Activated T-cell treated with anti-CD3 and anti-CD28 coated beads, Interleukin-2, amount 50 U/mL, for 24 hours (primary cell): Measurements from ENCODE around the gene ACMSD.
"Not testable (repeated sequence)": the region's sequence is repeated elsewhere in the genome, so short reads cannot be mapped to it uniquely, and the experiment has no call there.

Experiments
- DNase-seq: peaks from one replicate; pipeline ENCODE4 v3.0.0-alpha.2; 2020
- H3K27ac Mint-ChIP-seq: 2 replicates; pipeline ENCODE4 v1.8.0; 2020; ENCODE audit warnings: mild to moderate bottlenecking, mixed read lengths
- H3K27me3 Mint-ChIP-seq: 2 replicates; pipeline ENCODE4 v1.8.0; 2020; ENCODE audit warnings: mixed read lengths
- H3K36me3 Mint-ChIP-seq: 2 replicates; pipeline ENCODE4 v1.8.0; 2020; ENCODE audit warnings: low read depth, mixed read lengths
- H3K4me1 Mint-ChIP-seq: 2 replicates; pipeline ENCODE4 v1.8.0; 2020; ENCODE audit warnings: low read depth, mixed read lengths
- H3K4me3 Mint-ChIP-seq: 2 replicates; pipeline ENCODE4 v1.8.0; 2020; ENCODE audit warnings: mild to moderate bottlenecking, moderate library complexity, mixed read lengths
- H3K9me3 Mint-ChIP-seq: 2 replicates; pipeline ENCODE4 v1.8.0; 2020; ENCODE audit warnings: mixed read lengths

ACMSD gene

GRCh38 chr2:134838143-134838620, at the start of gene ACMSD:
ACMSD (plus strand) TSS chr2:134838616; CDS start chr2:134838683, 67 bp downstream.
- H3K4me1 Mint-ChIP-seq = no peaks in the 10 kb centered on the region
- no peak for DNase-seq
- H3K27ac Mint-ChIP-seq = no peak within 1 kb of the TSS
- peaks cover 8% of the 10 kb centered on the region for H3K9me3 Mint-ChIP-seq
- H3K4me3 Mint-ChIP-seq = no peak within 1 kb of the TSS
- H3K36me3 Mint-ChIP-seq = no peaks in the 10 kb centered on the region
- H3K27me3 Mint-ChIP-seq = peaks cover 22% of the 10 kb centered on the region

GRCh38 chr2:134790487-134790886, 47.9 kb upstream of the ACMSD start:
- Mint-ChIP-seq H3K9me3 (no peaks in the 10 kb centered on the region), H3K36me3 (no peaks in the 10 kb centered on the region), H3K4me1 (no peaks in the 10 kb centered on the region), H3K4me3 (no peak overlapping the region), H3K27ac (no peak overlapping the region), H3K27me3 (peaks cover 12% of the 10 kb centered on the region)
- no peak for DNase-seq

GRCh38 chr2:134791616-134792015, 46.8 kb upstream of the ACMSD start:
- H3K4me3 Mint-ChIP-seq = no peak overlapping the region
- peaks cover 12% of the 10 kb centered on the region for H3K27me3 Mint-ChIP-seq
- DNase-seq = no peak
- H3K27ac Mint-ChIP-seq = no peak overlapping the region
- no peaks in the 10 kb centered on the region for H3K4me1 Mint-ChIP-seq
- no peaks in the 10 kb centered on the region for H3K9me3 Mint-ChIP-seq
- H3K36me3 Mint-ChIP-seq = no peaks in the 10 kb centered on the region

GRCh38 chr2:134792186-134792585, 46.2 kb upstream of the ACMSD start:
- no peak for DNase-seq
- H3K9me3 Mint-ChIP-seq = no peaks in the 10 kb centered on the region
- no peaks in the 10 kb centered on the region for H3K4me1 Mint-ChIP-seq
- no peak overlapping the region for H3K4me3 Mint-ChIP-seq
- no peak overlapping the region for H3K27ac Mint-ChIP-seq
- no peaks in the 10 kb centered on the region for H3K36me3 Mint-ChIP-seq
- peaks cover 14% of the 10 kb centered on the region for H3K27me3 Mint-ChIP-seq

- no peaks in the 10 kb centered on the region for H3K4me1 Mint-ChIP-seq
- peaks cover 8% of the 10 kb centered on the region for H3K27me3 Mint-ChIP-seq
- H3K36me3 Mint-ChIP-seq = no peaks in the 10 kb centered on the region
- no peaks in the 10 kb centered on the region for H3K9me3 Mint-ChIP-seq
- H3K27ac Mint-ChIP-seq = no peak overlapping the region
- no peak overlapping the region for H3K4me3 Mint-ChIP-seq
- no peak for DNase-seq
Observed at GRCh38 chr2:134795765-134796164, 42.7 kb upstream of the ACMSD start.

- H3K36me3 Mint-ChIP-seq = no peaks in the 10 kb centered on the region
- no peak for DNase-seq
- H3K27me3 Mint-ChIP-seq = peaks cover 8% of the 10 kb centered on the region
- H3K4me3 Mint-ChIP-seq = no peak overlapping the region
- no peaks in the 10 kb centered on the region for H3K4me1 Mint-ChIP-seq
- no peak overlapping the region for H3K27ac Mint-ChIP-seq
- H3K9me3 Mint-ChIP-seq = no peaks in the 10 kb centered on the region
Observed at GRCh38 chr2:134796373-134796772, 42.0 kb upstream of the ACMSD start.

GRCh38 chr2:134799936-134800335, 38.5 kb upstream of the ACMSD start:
- Mint-ChIP-seq H3K4me1 (peaks cover 7% of the 10 kb centered on the region), H3K9me3 (peaks cover 14% of the 10 kb centered on the region), H3K27ac (no peak overlapping the region), H3K4me3 (no peak overlapping the region), H3K36me3 (no peaks in the 10 kb centered on the region), H3K27me3 (peaks cover 25% of the 10 kb centered on the region)
- DNase-seq = no peak

- no peak overlapping the region for H3K27ac Mint-ChIP-seq
- H3K4me1 Mint-ChIP-seq = peaks cover 7% of the 10 kb centered on the region
- peaks cover 15% of the 10 kb centered on the region for H3K9me3 Mint-ChIP-seq
- no peaks in the 10 kb centered on the region for H3K36me3 Mint-ChIP-seq
- H3K4me3 Mint-ChIP-seq = no peak overlapping the region
- peaks cover 26% of the 10 kb centered on the region for H3K27me3 Mint-ChIP-seq
- DNase-seq = no peak
Observed at GRCh38 chr2:134800341-134800740, 38.1 kb upstream of the ACMSD start.

GRCh38 chr2:134803609-134804405, 34.6 kb upstream of the ACMSD start:
- H3K27me3 Mint-ChIP-seq = peaks cover 23% of the 10 kb centered on the region
- not testable (repeated sequence) for DNase-seq, H3K4me3 Mint-ChIP-seq

GRCh38 chr2:134815741-134816140, 22.7 kb upstream of the ACMSD start:
- H3K9me3 Mint-ChIP-seq = peaks cover 5% of the 10 kb centered on the region

More at GRCh38 chr2:134803609-134804405, 34.6 kb upstream of the ACMSD start:
- not testable (repeated sequence) for H3K27ac Mint-ChIP-seq, H3K4me1 Mint-ChIP-seq, H3K36me3 Mint-ChIP-seq
- H3K9me3 Mint-ChIP-seq = peaks cover 15% of the 10 kb centered on the region

GRCh38 chr2:134818321-134818720, 20.1 kb upstream of the ACMSD start:
- Mint-ChIP-seq H3K9me3 (no peaks in the 10 kb centered on the region), H3K27ac (no peak overlapping the region), H3K36me3 (no peaks in the 10 kb centered on the region), H3K4me1 (no peaks in the 10 kb centered on the region), H3K4me3 (no peak overlapping the region), H3K27me3 (peaks cover 25% of the 10 kb centered on the region)
- DNase-seq = no peak

More at GRCh38 chr2:134815741-134816140, 22.7 kb upstream of the ACMSD start:
- Mint-ChIP-seq H3K27ac (no peak overlapping the region), H3K4me1 (no peaks in the 10 kb centered on the region), H3K4me3 (no peak overlapping the region), H3K36me3 (peaks cover 2% of the 10 kb centered on the region), H3K27me3 (peaks cover 13% of the 10 kb centered on the region)
- no peak for DNase-seq

GRCh38 chr2:134819334-134819733, 19.1 kb upstream of the ACMSD start:
- Mint-ChIP-seq H3K4me1 (no peaks in the 10 kb centered on the region), H3K27me3 (peaks cover 23% of the 10 kb centered on the region), H3K9me3 (no peaks in the 10 kb centered on the region), H3K36me3 (no peaks in the 10 kb centered on the region), H3K27ac (no peak overlapping the region), H3K4me3 (no peak overlapping the region)
- DNase-seq = no peak

GRCh38 chr2:134823431-134823830, 15.0 kb upstream of the ACMSD start:
- Mint-ChIP-seq H3K27me3 (peaks cover 26% of the 10 kb centered on the region), H3K27ac (no peak overlapping the region), H3K9me3 (no peaks in the 10 kb centered on the region), H3K4me1 (no peaks in the 10 kb centered on the region), H3K36me3 (no peaks in the 10 kb centered on the region), H3K4me3 (no peak overlapping the region)
- no peak for DNase-seq

- no peak overlapping the region for H3K27ac Mint-ChIP-seq
- DNase-seq = no peak
- H3K9me3 Mint-ChIP-seq = no peaks in the 10 kb centered on the region
- H3K4me1 Mint-ChIP-seq = no peaks in the 10 kb centered on the region
- H3K36me3 Mint-ChIP-seq = no peaks in the 10 kb centered on the region
- H3K27me3 Mint-ChIP-seq = peaks cover 26% of the 10 kb centered on the region
- H3K4me3 Mint-ChIP-seq = no peak overlapping the region
Observed at GRCh38 chr2:134823832-134824231, 14.6 kb upstream of the ACMSD start.

GRCh38 chr2:134825716-134826115, 12.7 kb upstream of the ACMSD start:
- not testable (repeated sequence) for H3K36me3 Mint-ChIP-seq, DNase-seq, H3K27ac Mint-ChIP-seq, H3K9me3 Mint-ChIP-seq, H3K4me3 Mint-ChIP-seq, H3K4me1 Mint-ChIP-seq
- H3K27me3 Mint-ChIP-seq = peaks cover 24% of the 10 kb centered on the region
